Measurements from ENCODE around the gene CLDN24.

CLDN24 gene

GRCh38 chr4:183322326-183322725 lies at the start of gene CLDN24:
Gene CLDN24 (minus strand): TSS chr4:183322426. CDS start chr4:183322426, 0 bp downstream.
- no peak within 1 kb of the TSS for H3K27ac ChIP-seq (ENCODE audit: low read depth, low read length)
- no peak within 1 kb of the TSS for H3K9ac ChIP-seq (ENCODE audit: low read length)
- H3K27me3 ChIP-seq (ENCODE audit: control insufficient read depth, insufficient read depth, low read length), result no peaks in the 10 kb centered on the region
- H3K36me3 ChIP-seq (ENCODE audit: control insufficient read depth, insufficient read depth, low read length), result peaks cover 3% of the 10 kb centered on the region
- H3K4me1 ChIP-seq (ENCODE audit: control insufficient read depth, insufficient read depth, low read length), result no peaks in the 10 kb centered on the region
- H3K4me3 ChIP-seq (ENCODE audit: low read length), result no peak within 1 kb of the TSS

GRCh38 chr4:183370786-183371185 lies 48.6 kb upstream of the CLDN24 start:
- no peak overlapping the region for H3K4me3 ChIP-seq (ENCODE audit: low read length)
- no peaks in the 10 kb centered on the region for H3K4me1 ChIP-seq (ENCODE audit: control insufficient read depth, insufficient read depth, low read length)
- no peaks in the 10 kb centered on the region for H3K36me3 ChIP-seq (ENCODE audit: control insufficient read depth, insufficient read depth, low read length)
- no peak overlapping the region for H3K27ac ChIP-seq (ENCODE audit: low read depth, low read length)
- H3K9ac ChIP-seq (ENCODE audit: low read length), result no peak overlapping the region
- H3K27me3 ChIP-seq (ENCODE audit: control insufficient read depth, insufficient read depth, low read length), result no peaks in the 10 kb centered on the region

- no peaks in the 10 kb centered on the region for H3K4me1 ChIP-seq (ENCODE audit: control insufficient read depth, insufficient read depth, low read length)
- H3K27ac ChIP-seq (ENCODE audit: low read depth, low read length), result no peak overlapping the region
- no peak overlapping the region for H3K4me3 ChIP-seq (ENCODE audit: low read length)
- H3K9ac ChIP-seq (ENCODE audit: low read length), result no peak overlapping the region
- no peaks in the 10 kb centered on the region for H3K27me3 ChIP-seq (ENCODE audit: control insufficient read depth, insufficient read depth, low read length)
- H3K36me3 ChIP-seq (ENCODE audit: control insufficient read depth, insufficient read depth, low read length), result no peaks in the 10 kb centered on the region
These were observed 46.8 kb upstream of the CLDN24 start for GRCh38 chr4:183369073-183369472.

- H3K4me3 ChIP-seq (ENCODE audit: low read length), result no peak overlapping the region
- H3K27ac ChIP-seq (ENCODE audit: low read depth, low read length), result no peak overlapping the region
- no peaks in the 10 kb centered on the region for H3K27me3 ChIP-seq (ENCODE audit: control insufficient read depth, insufficient read depth, low read length)
- no peaks in the 10 kb centered on the region for H3K36me3 ChIP-seq (ENCODE audit: control insufficient read depth, insufficient read depth, low read length)
- no peaks in the 10 kb centered on the region for H3K4me1 ChIP-seq (ENCODE audit: control insufficient read depth, insufficient read depth, low read length)
- H3K9ac ChIP-seq (ENCODE audit: low read length), result no peak overlapping the region
These were observed 44.1 kb upstream of the CLDN24 start for GRCh38 chr4:183366206-183366835.

GRCh38 chr4:183364025-183364424 lies 41.8 kb upstream of the CLDN24 start:
- Histone ChIP-seq H3K9ac (ENCODE audit: low read length) (no peak overlapping the region), H3K4me1 (ENCODE audit: control insufficient read depth, insufficient read depth, low read length) (no peaks in the 10 kb centered on the region), H3K36me3 (ENCODE audit: control insufficient read depth, insufficient read depth, low read length) (no peaks in the 10 kb centered on the region), H3K27me3 (ENCODE audit: control insufficient read depth, insufficient read depth, low read length) (no peaks in the 10 kb centered on the region), H3K27ac (ENCODE audit: low read depth, low read length) (no peak overlapping the region), H3K4me3 (ENCODE audit: low read length) (no peak overlapping the region)

- H3K36me3 ChIP-seq (ENCODE audit: control insufficient read depth, insufficient read depth, low read length), result no peaks in the 10 kb centered on the region
- no peak overlapping the region for H3K4me3 ChIP-seq (ENCODE audit: low read length)
- H3K4me1 ChIP-seq (ENCODE audit: control insufficient read depth, insufficient read depth, low read length), result no peaks in the 10 kb centered on the region
- no peak overlapping the region for H3K27ac ChIP-seq (ENCODE audit: low read depth, low read length)
- H3K27me3 ChIP-seq (ENCODE audit: control insufficient read depth, insufficient read depth, low read length), result no peaks in the 10 kb centered on the region
- H3K9ac ChIP-seq (ENCODE audit: low read length), result no peak overlapping the region
These were observed 40.8 kb upstream of the CLDN24 start for GRCh38 chr4:183362916-183363542.

- no peak overlapping the region for H3K27ac ChIP-seq (ENCODE audit: low read depth, low read length)
- no peak overlapping the region for H3K4me3 ChIP-seq (ENCODE audit: low read length)
- H3K9ac ChIP-seq (ENCODE audit: low read length), result no peak overlapping the region
- H3K4me1 ChIP-seq (ENCODE audit: control insufficient read depth, insufficient read depth, low read length), result no peaks in the 10 kb centered on the region
- H3K36me3 ChIP-seq (ENCODE audit: control insufficient read depth, insufficient read depth, low read length), result no peaks in the 10 kb centered on the region
- no peaks in the 10 kb centered on the region for H3K27me3 ChIP-seq (ENCODE audit: control insufficient read depth, insufficient read depth, low read length)
These were observed 39.8 kb upstream of the CLDN24 start for GRCh38 chr4:183362036-183362435.

GRCh38 chr4:183360161-183360919 lies 38.1 kb upstream of the CLDN24 start:
- Histone ChIP-seq H3K4me3 (ENCODE audit: low read length) (no peak overlapping the region), H3K36me3 (ENCODE audit: control insufficient read depth, insufficient read depth, low read length) (no peaks in the 10 kb centered on the region), H3K27me3 (ENCODE audit: control insufficient read depth, insufficient read depth, low read length) (no peaks in the 10 kb centered on the region), H3K27ac (ENCODE audit: low read depth, low read length) (no peak overlapping the region), H3K4me1 (ENCODE audit: control insufficient read depth, insufficient read depth, low read length) (no peaks in the 10 kb centered on the region), H3K9ac (ENCODE audit: low read length) (no peak overlapping the region)

GRCh38 chr4:183358215-183358755 lies 36.1 kb upstream of the CLDN24 start:
- no peak overlapping the region for H3K9ac ChIP-seq (ENCODE audit: low read length)
- no peak overlapping the region for H3K27ac ChIP-seq (ENCODE audit: low read depth, low read length)
- no peaks in the 10 kb centered on the region for H3K4me1 ChIP-seq (ENCODE audit: control insufficient read depth, insufficient read depth, low read length)

GRCh38 chr4:183356931-183357675 lies 34.9 kb upstream of the CLDN24 start:
- H3K9ac ChIP-seq (ENCODE audit: low read length), result no peak overlapping the region
- H3K4me3 ChIP-seq (ENCODE audit: low read length), result no peak overlapping the region
- H3K36me3 ChIP-seq (ENCODE audit: control insufficient read depth, insufficient read depth, low read length), result no peaks in the 10 kb centered on the region
- H3K27me3 ChIP-seq (ENCODE audit: control insufficient read depth, insufficient read depth, low read length), result no peaks in the 10 kb centered on the region
- H3K4me1 ChIP-seq (ENCODE audit: control insufficient read depth, insufficient read depth, low read length), result no peaks in the 10 kb centered on the region
- no peak overlapping the region for H3K27ac ChIP-seq (ENCODE audit: low read depth, low read length)

More at GRCh38 chr4:183358215-183358755, 36.1 kb upstream of the CLDN24 start:
- no peaks in the 10 kb centered on the region for H3K27me3 ChIP-seq (ENCODE audit: control insufficient read depth, insufficient read depth, low read length)
- H3K36me3 ChIP-seq (ENCODE audit: control insufficient read depth, insufficient read depth, low read length), result no peaks in the 10 kb centered on the region
- H3K4me3 ChIP-seq (ENCODE audit: low read length), result no peak overlapping the region

GRCh38 chr4:183356173-183356830 lies 34.1 kb upstream of the CLDN24 start:
- H3K4me3 ChIP-seq (ENCODE audit: low read length), result no peak overlapping the region
- no peak overlapping the region for H3K27ac ChIP-seq (ENCODE audit: low read depth, low read length)
- no peak overlapping the region for H3K9ac ChIP-seq (ENCODE audit: low read length)
- H3K36me3 ChIP-seq (ENCODE audit: control insufficient read depth, insufficient read depth, low read length), result no peaks in the 10 kb centered on the region
- no peaks in the 10 kb centered on the region for H3K4me1 ChIP-seq (ENCODE audit: control insufficient read depth, insufficient read depth, low read length)
- H3K27me3 ChIP-seq (ENCODE audit: control insufficient read depth, insufficient read depth, low read length), result no peaks in the 10 kb centered on the region

Data from rectal smooth muscle tissue (tissue), 1 donor.